ENCODE results near the gene DCST1.

DCST1 gene

GRCh38 chr1:155022927-155023236 is 10.7 kb upstream of the DCST1 start:
- H3K9me3 Mint-ChIP-seq = no peaks in the 10 kb centered on the region
- no peak overlapping the region for H3K4me3 Mint-ChIP-seq
- H3K36me3 Mint-ChIP-seq = peaks cover 19% of the 10 kb centered on the region
- peaks cover 19% of the 10 kb centered on the region for H3K4me1 Mint-ChIP-seq
- DNase-seq = no peak
- peaks cover 10% of the 10 kb centered on the region for H3K27me3 Mint-ChIP-seq
- H3K27ac Mint-ChIP-seq = no peak overlapping the region
- CTCF ChIA-PET = interaction anchor here (1.2 to 2.3 kb wide), 4 partner anchors 29 to 63 kb away, joined by 4 to 7 read pairs (median 6); partner anchors contain the start of genes ADAM15 and PYGO2

GRCh38 chr1:155023627-155024026 is 10.0 kb upstream of the DCST1 start:
- H3K27ac Mint-ChIP-seq = peak overlapping the region; percentile 3
- H3K9me3 Mint-ChIP-seq = no peaks in the 10 kb centered on the region
- CTCF ChIA-PET = interaction anchor here (1.9 to 2.3 kb wide), 2 partner anchors 28 to 62 kb away, joined by 6 to 7 read pairs; partner anchors contain the start of gene ADAM15
- no peak overlapping the region for H3K4me3 Mint-ChIP-seq
- H3K27me3 Mint-ChIP-seq = peaks cover 10% of the 10 kb centered on the region
- DNase-seq = no peak
- peaks cover 16% of the 10 kb centered on the region for H3K36me3 Mint-ChIP-seq
- H3K4me1 Mint-ChIP-seq = peaks cover 15% of the 10 kb centered on the region

- peaks cover 16% of the 10 kb centered on the region for H3K27me3 Mint-ChIP-seq
- CTCF ChIA-PET = interaction anchor here (1.6 to 2.3 kb wide), 2 partner anchors 8 to 61 kb away, joined by 5 to 6 read pairs; no protein-coding TSS in a partner anchor
- peaks cover 10% of the 10 kb centered on the region for H3K36me3 Mint-ChIP-seq
- no peak overlapping the region for H3K4me3 Mint-ChIP-seq
- H3K27ac Mint-ChIP-seq = no peak overlapping the region
- no peak for DNase-seq
- H3K4me1 Mint-ChIP-seq = peaks cover 9% of the 10 kb centered on the region
- no peaks in the 10 kb centered on the region for H3K9me3 Mint-ChIP-seq
These were observed 9.3 kb upstream of the DCST1 start for GRCh38 chr1:155024315-155024714.

GRCh38 chr1:155026154-155026553 is 7.5 kb upstream of the DCST1 start:
- Mint-ChIP-seq H3K4me3 (no peak overlapping the region), H3K4me1 (no peaks in the 10 kb centered on the region), H3K36me3 (no peaks in the 10 kb centered on the region), H3K27me3 (peaks cover 29% of the 10 kb centered on the region), H3K27ac (no peak overlapping the region), H3K9me3 (no peaks in the 10 kb centered on the region)
- no peak for DNase-seq
- CTCF ChIA-PET = interaction anchor here (1.0 to 1.6 kb wide), 2 partner anchors 9 to 10 kb away, joined by 5 read pairs; no protein-coding TSS in a partner anchor

- CTCF ChIA-PET = no interaction called here
- Mint-ChIP-seq H3K27ac (no peak overlapping the region), H3K4me3 (no peak overlapping the region), H3K27me3 (peaks cover 30% of the 10 kb centered on the region), H3K9me3 (no peaks in the 10 kb centered on the region), H3K36me3 (no peaks in the 10 kb centered on the region), H3K4me1 (no peaks in the 10 kb centered on the region)
- DNase-seq = no peak
These were observed 7.0 kb upstream of the DCST1 start for GRCh38 chr1:155026588-155026987.

- DNase-seq = no peak
- H3K27me3 Mint-ChIP-seq = peaks cover 45% of the 10 kb centered on the region
- no peak overlapping the region for H3K27ac Mint-ChIP-seq
- H3K36me3 Mint-ChIP-seq = no peaks in the 10 kb centered on the region
- H3K9me3 Mint-ChIP-seq = no peaks in the 10 kb centered on the region
- CTCF ChIA-PET = no interaction called here
- H3K4me1 Mint-ChIP-seq = no peaks in the 10 kb centered on the region
- no peak overlapping the region for H3K4me3 Mint-ChIP-seq
These were observed 3.9 kb upstream of the DCST1 start for GRCh38 chr1:155029513-155030242.

GRCh38 chr1:155030243-155030795 is 3.3 kb upstream of the DCST1 start:
- Mint-ChIP-seq H3K27ac (no peak overlapping the region), H3K27me3 (peaks cover 48% of the 10 kb centered on the region), H3K4me1 (no peaks in the 10 kb centered on the region), H3K4me3 (no peak overlapping the region), H3K9me3 (no peaks in the 10 kb centered on the region), H3K36me3 (no peaks in the 10 kb centered on the region)
- no peak for DNase-seq
- CTCF ChIA-PET = interaction anchor here (0.8 kb wide), 1 partner anchor 9 kb away, joined by 3 read pairs; no protein-coding TSS in a partner anchor

GRCh38 chr1:155030899-155031298 is 2.7 kb upstream of the DCST1 start:
- H3K27me3 Mint-ChIP-seq = peaks cover 48% of the 10 kb centered on the region

GRCh38 chr1:155032886-155033285 is 738 bp upstream of the DCST1 start:
- Mint-ChIP-seq H3K27ac (no peak overlapping the region), H3K9me3 (no peaks in the 10 kb centered on the region), H3K4me3 (no peak overlapping the region), H3K4me1 (no peaks in the 10 kb centered on the region), H3K27me3 (peaks cover 64% of the 10 kb centered on the region), H3K36me3 (no peaks in the 10 kb centered on the region)
- CTCF ChIA-PET = interaction anchor here (1.8 kb wide), 1 partner anchor 15 kb away, joined by 6 read pairs; no protein-coding TSS in a partner anchor
- no peak for DNase-seq

More at GRCh38 chr1:155030899-155031298, 2.7 kb upstream of the DCST1 start:
- no peak overlapping the region for H3K4me3 Mint-ChIP-seq
- no peaks in the 10 kb centered on the region for H3K9me3 Mint-ChIP-seq
- H3K36me3 Mint-ChIP-seq = no peaks in the 10 kb centered on the region
- H3K27ac Mint-ChIP-seq = no peak overlapping the region
- no peaks in the 10 kb centered on the region for H3K4me1 Mint-ChIP-seq
- no peak for DNase-seq
- CTCF ChIA-PET = interaction anchor here (0.8 kb wide), 1 partner anchor 9 kb away, joined by 3 read pairs; no protein-coding TSS in a partner anchor

GRCh38 chr1:155034318-155035208 is 939 bp downstream of the DCST1 start:
- CTCF ChIA-PET = interaction anchor here (1.0 to 1.8 kb wide), 2 partner anchors 15 to 17 kb away, joined by 3 to 6 read pairs; no protein-coding TSS in a partner anchor
- no peak for DNase-seq
- H3K36me3 Mint-ChIP-seq = no peaks in the 10 kb centered on the region
- no peak overlapping the region for H3K27ac Mint-ChIP-seq
- no peak overlapping the region for H3K4me3 Mint-ChIP-seq
- peaks cover 5% of the 10 kb centered on the region for H3K4me1 Mint-ChIP-seq
- H3K27me3 Mint-ChIP-seq = peaks cover 72% of the 10 kb centered on the region
- H3K9me3 Mint-ChIP-seq = no peaks in the 10 kb centered on the region

- no peak for DNase-seq
- CTCF ChIA-PET = no interaction called here
- H3K27ac Mint-ChIP-seq = no peak overlapping the region
These were observed 2.3 kb downstream of the DCST1 start for GRCh38 chr1:155035936-155036335.

GRCh38 chr1:155037043-155037442 is 3.4 kb downstream of the DCST1 start:
- Mint-ChIP-seq H3K27me3 (peaks cover 72% of the 10 kb centered on the region), H3K9me3 (no peaks in the 10 kb centered on the region), H3K4me3 (no peak overlapping the region), H3K36me3 (no peaks in the 10 kb centered on the region), H3K4me1 (peaks cover 5% of the 10 kb centered on the region), H3K27ac (no peak overlapping the region)
- no peak for DNase-seq
- CTCF ChIA-PET = interaction anchor here (0.7 to 17.5 kb wide), 2 partner anchors 21 to 52 kb away, joined by 3 to 220 read pairs; partner anchors contain the start of genes ADAM15 and EFNA4

More at GRCh38 chr1:155035936-155036335, 2.3 kb downstream of the DCST1 start:
- H3K27me3 Mint-ChIP-seq = peaks cover 68% of the 10 kb centered on the region
- H3K9me3 Mint-ChIP-seq = no peaks in the 10 kb centered on the region
- H3K4me3 Mint-ChIP-seq = no peak overlapping the region
- no peaks in the 10 kb centered on the region for H3K36me3 Mint-ChIP-seq
- H3K4me1 Mint-ChIP-seq = peaks cover 5% of the 10 kb centered on the region

GRCh38 chr1:155037851-155038441 is 4.3 kb downstream of the DCST1 start:
- H3K4me1 Mint-ChIP-seq = peaks cover 5% of the 10 kb centered on the region
- H3K9me3 Mint-ChIP-seq = no peaks in the 10 kb centered on the region

More at GRCh38 chr1:155037851-155038441, 4.3 kb downstream of the DCST1 start:
- no peak for DNase-seq
- Mint-ChIP-seq H3K36me3 (no peaks in the 10 kb centered on the region), H3K27ac (no peak overlapping the region), H3K27me3 (peaks cover 72% of the 10 kb centered on the region), H3K4me3 (no peak overlapping the region)
- CTCF ChIA-PET = interaction anchor here (0.7 to 17.5 kb wide), 2 partner anchors 20 to 51 kb away, joined by 3 to 220 read pairs; partner anchors contain the start of genes ADAM15 and EFNA4

All from activated naive CD4-positive, alpha-beta T cell treated with anti-CD3 and anti-CD28 coated beads, Interleukin-2, amount 10 ng/mL, durations not matched to agents 7 days and 5 days (primary cell).